Glutamatergic neuron (in vitro differentiated cells): ENCODE results near the gene RUNX3. TPM values are rescaled to one million over a fixed set of nuclear protein-coding genes. Genes with fewer than 3 reads are reported as not detected.

Source experiments
- DNase-seq: peaks from one replicate; pipeline ENCODE4 v3.0.0; 2022
- H3K27ac Mint-ChIP-seq: one replicate; pipeline ENCODE4 v1.8.0; 2020; ENCODE audit warnings: mild to moderate bottlenecking, mixed read lengths, inconsistent platforms; ENCODE audit not compliant: unreplicated experiment
- H3K27me3 Mint-ChIP-seq: one replicate; pipeline ENCODE4 v1.8.0; 2020; ENCODE audit warnings: mild to moderate bottlenecking, moderate library complexity, mixed read lengths, inconsistent platforms; ENCODE audit not compliant: unreplicated experiment
- H3K36me3 Mint-ChIP-seq: one replicate; pipeline ENCODE4 v1.8.0; 2020; ENCODE audit warnings: mild to moderate bottlenecking, mixed read lengths, inconsistent platforms; ENCODE audit not compliant: unreplicated experiment
- H3K4me1 Mint-ChIP-seq: one replicate; pipeline ENCODE4 v1.8.0; 2020; ENCODE audit warnings: mild to moderate bottlenecking, low read depth, mixed read lengths, inconsistent platforms; ENCODE audit not compliant: unreplicated experiment
- H3K4me3 Mint-ChIP-seq: one replicate; pipeline ENCODE4 v1.8.0; 2020; ENCODE audit warnings: mild to moderate bottlenecking, mixed read lengths, inconsistent platforms; ENCODE audit not compliant: unreplicated experiment
- H3K9me3 Mint-ChIP-seq: one replicate; pipeline ENCODE4 v1.8.0; 2020; ENCODE audit warnings: mild to moderate bottlenecking, moderate library complexity, mixed read lengths, inconsistent platforms; ENCODE audit not compliant: unreplicated experiment
- total RNA-seq: library from RNA; stranded (reverse); fragmentation: NEBNext Ultra II Directional; extraction: Animal tissue kit (Norgen Biotek cat#: 25700); gene quantifications from one replicate; pipeline ENCODE4 v1.2.1, GENCODE V29; 2021; ENCODE audit not compliant: unreplicated experiment
- TF ChIP-seq, protein P1 (sequence below): fragments of 200-600 bp; sonication (generic); IDR thresholded peaks from one replicate; pipeline ENCODE4 v1.5.0; 2021; ENCODE audit not compliant: partially characterized antibody, unreplicated experiment

The RUNX3 gene
- total RNA-seq, 1 donor from 2014 or later, result 0.15 TPM

DNA sequence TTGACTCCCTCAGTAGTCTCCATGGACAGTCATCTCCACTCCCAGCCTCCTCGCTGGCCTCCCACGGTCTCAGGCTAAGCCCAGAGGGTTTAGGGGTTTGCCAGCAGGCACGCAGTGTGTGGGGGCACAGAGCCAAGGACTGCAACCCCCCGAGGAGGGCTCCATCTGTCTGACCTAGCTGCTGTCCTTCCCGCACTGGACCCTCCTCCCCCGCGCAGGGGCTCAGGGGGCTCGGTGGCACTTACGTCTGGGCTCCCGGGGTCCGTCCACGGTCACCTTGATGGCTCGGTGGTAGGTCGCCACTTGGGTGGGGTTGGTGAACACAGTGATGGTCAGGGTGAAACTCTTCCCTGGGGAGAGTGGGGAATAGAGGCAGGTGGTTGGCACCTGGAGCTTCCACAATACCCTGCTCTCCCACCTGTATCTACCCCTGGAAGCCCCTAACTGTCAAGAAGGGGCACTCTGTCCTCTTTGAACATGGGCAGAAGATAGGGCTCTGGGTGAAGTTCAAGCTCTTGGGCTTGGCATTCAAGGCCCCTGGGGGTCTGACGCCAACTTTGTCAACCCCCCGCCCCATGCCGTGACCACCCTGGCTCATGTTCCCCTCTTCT lies 11.0 kb downstream of the RUNX3 start:
- H3K4me1 Mint-ChIP-seq, result peaks cover 6% of the 10 kb centered on the region
- H3K9me3 Mint-ChIP-seq, result peaks cover 2% of the 10 kb centered on the region
- H3K36me3 Mint-ChIP-seq, result no peaks in the 10 kb centered on the region
- no peak overlapping the region for H3K27ac Mint-ChIP-seq
- H3K4me3 Mint-ChIP-seq, result no peak overlapping the region
- H3K27me3 Mint-ChIP-seq, result peaks cover 4% of the 10 kb centered on the region
- TF ChIP-seq, protein P1, sequence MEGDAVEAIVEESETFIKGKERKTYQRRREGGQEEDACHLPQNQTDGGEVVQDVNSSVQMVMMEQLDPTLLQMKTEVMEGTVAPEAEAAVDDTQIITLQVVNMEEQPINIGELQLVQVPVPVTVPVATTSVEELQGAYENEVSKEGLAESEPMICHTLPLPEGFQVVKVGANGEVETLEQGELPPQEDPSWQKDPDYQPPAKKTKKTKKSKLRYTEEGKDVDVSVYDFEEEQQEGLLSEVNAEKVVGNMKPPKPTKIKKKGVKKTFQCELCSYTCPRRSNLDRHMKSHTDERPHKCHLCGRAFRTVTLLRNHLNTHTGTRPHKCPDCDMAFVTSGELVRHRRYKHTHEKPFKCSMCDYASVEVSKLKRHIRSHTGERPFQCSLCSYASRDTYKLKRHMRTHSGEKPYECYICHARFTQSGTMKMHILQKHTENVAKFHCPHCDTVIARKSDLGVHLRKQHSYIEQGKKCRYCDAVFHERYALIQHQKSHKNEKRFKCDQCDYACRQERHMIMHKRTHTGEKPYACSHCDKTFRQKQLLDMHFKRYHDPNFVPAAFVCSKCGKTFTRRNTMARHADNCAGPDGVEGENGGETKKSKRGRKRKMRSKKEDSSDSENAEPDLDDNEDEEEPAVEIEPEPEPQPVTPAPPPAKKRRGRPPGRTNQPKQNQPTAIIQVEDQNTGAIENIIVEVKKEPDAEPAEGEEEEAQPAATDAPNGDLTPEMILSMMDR, result no peak
- DNase-seq, result no peak

DNA sequence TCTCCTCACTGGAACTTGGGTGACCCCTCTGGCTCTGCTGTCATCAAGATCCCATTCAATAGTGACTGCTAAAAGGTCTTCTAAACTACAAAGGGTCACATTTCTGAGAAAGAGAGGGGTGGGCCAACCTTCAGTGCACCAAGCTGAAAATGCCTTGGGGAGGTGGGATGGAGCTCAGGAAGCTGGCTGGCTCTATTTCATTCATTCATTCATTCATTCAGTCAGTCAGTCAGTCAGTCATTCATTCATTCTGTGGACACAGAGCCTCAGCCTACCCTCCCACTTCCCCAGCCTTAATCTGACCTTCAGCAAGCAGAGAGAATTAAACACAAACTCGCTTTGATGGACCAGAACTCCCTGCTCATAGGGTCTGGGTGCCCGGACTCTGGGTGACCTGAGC lies 11.7 kb downstream of the RUNX3 start:
- Mint-ChIP-seq H3K27me3 (peaks cover 4% of the 10 kb centered on the region), H3K27ac (no peak overlapping the region)

DNA sequence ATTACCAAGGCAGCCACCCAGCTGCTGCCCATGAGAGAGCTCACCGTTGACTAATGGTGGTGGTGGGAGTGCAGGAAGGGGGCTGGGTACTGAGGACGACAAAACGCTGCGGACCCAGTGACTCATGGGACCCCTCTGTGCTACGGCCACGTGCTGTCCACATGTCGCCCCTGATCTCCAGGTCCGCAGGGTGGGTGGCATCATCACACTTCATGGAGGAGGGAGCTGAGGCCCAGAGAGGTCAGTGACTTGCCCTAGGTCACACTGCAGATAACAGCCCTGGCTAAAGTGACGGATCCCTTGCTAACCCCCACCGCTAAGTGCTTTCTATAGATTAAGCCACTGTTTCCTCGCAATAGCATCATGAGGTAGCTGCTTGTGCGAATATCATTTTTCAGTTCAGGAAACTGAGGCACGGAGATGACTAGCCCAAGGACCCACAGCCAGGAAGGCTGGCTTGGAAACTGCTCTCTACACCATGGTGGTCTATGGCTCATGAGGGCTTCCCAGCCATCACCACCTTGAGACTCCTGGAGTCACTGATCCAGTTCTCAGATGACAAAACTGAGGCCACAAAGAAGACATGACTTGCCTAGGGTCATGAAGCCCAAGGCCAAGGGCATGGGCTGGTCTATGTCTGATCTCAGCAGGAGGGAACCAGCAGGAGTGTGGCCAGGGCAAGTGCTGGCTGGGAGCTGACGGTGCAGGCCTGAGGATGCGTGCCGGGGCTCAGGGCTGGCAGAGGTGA lies 12.6 kb downstream of the RUNX3 start:
- DNase-seq, result no peak
- TF ChIP-seq, protein P1, result no peak
- Mint-ChIP-seq H3K9me3 (peaks cover 3% of the 10 kb centered on the region), H3K27ac (no peak overlapping the region), H3K36me3 (no peaks in the 10 kb centered on the region), H3K4me1 (peaks cover 11% of the 10 kb centered on the region), H3K27me3 (peaks cover 6% of the 10 kb centered on the region), H3K4me3 (no peak overlapping the region)

More for the DNA sequence above, 11.7 kb downstream of the RUNX3 start:
- Mint-ChIP-seq H3K4me1 (peaks cover 6% of the 10 kb centered on the region), H3K9me3 (peaks cover 2% of the 10 kb centered on the region), H3K4me3 (no peak overlapping the region), H3K36me3 (no peaks in the 10 kb centered on the region)
- TF ChIP-seq, protein P1, result no peak
- no peak for DNase-seq

DNA sequence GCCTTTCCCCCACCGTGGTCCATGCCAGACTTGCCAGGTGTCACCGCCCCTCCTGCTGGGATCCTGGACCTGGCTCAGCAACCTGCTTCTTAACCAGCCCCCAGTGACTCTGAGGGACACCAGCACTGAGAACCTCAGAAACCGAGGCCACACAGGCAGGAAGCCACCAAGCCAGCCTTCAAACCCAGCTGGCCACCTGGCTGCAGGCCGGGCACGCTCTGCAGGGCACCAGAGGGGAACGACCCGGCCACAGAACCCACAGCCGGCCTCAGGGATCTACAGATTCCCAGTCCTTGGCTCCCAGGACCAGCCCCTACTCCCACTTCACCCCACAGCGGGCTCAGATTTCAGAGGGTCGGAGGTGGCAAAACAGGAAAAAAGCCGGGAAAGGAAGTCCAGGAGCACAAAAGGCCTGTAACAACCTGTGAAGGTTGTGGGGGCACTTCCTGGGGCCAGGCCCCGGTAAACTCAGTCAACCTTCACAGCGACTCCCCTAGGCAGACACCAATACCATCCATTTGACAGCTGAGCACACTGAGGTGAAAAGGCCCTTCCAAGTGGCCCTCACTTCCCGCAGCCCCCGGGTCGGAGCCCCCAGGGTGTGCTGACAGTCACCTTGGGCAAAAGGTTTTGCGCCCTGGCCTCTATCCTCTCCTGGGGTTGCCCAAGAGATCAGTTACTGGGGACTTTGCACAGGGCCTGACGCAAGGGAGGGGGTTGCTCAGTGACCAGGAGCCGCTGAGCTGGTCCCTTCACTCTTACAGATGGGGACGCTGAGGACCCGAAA lies 14.1 kb downstream of the RUNX3 start:
- Mint-ChIP-seq H3K27ac (no peak overlapping the region), H3K27me3 (peaks cover 8% of the 10 kb centered on the region), H3K4me1 (peaks cover 15% of the 10 kb centered on the region), H3K9me3 (peaks cover 5% of the 10 kb centered on the region), H3K4me3 (no peak overlapping the region), H3K36me3 (no peaks in the 10 kb centered on the region)
- TF ChIP-seq, protein P1, result no peak
- DNase-seq, result no peak
